Measurements from ENCODE around the gene SLC27A5. TPM values are rescaled to one million over a fixed set of nuclear protein-coding genes. Genes with fewer than 3 reads are reported as not detected.

Gene SLC27A5
- total RNA-seq, 1 donor from 2014 or later: 6.8 TPM

DNA sequence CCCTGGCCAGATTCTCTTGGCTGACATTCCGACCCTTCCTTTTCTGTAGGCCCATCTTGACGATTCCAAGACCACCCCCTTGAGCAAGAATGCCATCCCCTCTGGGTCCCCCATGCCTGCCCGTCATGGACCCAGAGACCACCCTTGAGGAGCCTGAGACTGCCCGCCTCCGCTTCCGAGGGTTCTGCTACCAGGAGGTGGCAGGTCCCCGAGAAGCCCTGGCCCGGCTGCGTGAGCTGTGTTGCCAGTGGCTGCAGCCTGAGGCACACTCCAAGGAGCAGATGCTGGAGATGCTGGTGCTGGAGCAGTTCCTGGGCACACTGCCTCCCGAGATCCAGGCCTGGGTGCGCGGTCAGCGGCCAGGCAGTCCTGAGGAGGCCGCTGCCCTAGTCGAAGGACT is 34.7 kb downstream of the SLC27A5 start:
- Histone ChIP-seq H3K4me3 (ENCODE audit: insufficient read depth, low read depth, low read length) (no peak overlapping the region), H3K27me3 (ENCODE audit: insufficient read depth, low read length) (no peaks in the 10 kb centered on the region), H3K27ac (ENCODE audit: low read depth, low read length) (no peak overlapping the region), H3K4me1 (ENCODE audit: insufficient read depth, low read length) (peaks cover 31% of the 10 kb centered on the region), H3K9me3 (ENCODE audit: insufficient read depth, low read depth, low read length) (no peaks in the 10 kb centered on the region), H3K9ac (ENCODE audit: low read length) (peak overlapping the region; percentile 81), H4K20me1 (ENCODE audit: insufficient read depth, low read length) (peaks cover 24% of the 10 kb centered on the region), H2AFZ (ENCODE audit: low read depth, low read length) (no peak overlapping the region), H3K36me3 (ENCODE audit: insufficient read depth, low read length) (peaks cover 8% of the 10 kb centered on the region), H3K4me2 (ENCODE audit: low read length) (peak overlapping the region; percentile 91), H3K79me2 (ENCODE audit: insufficient read depth, low read length) (no peaks in the 10 kb centered on the region)
- DNase-seq (ENCODE audit: low read depth) (no peak), FAIRE-seq (no peak)
- Mint-ChIP-seq H3K4me3 (ENCODE audit: unreplicated experiment) (peak overlapping the region; percentile 82), H3K27ac (ENCODE audit: unreplicated experiment) (peak overlapping the region; percentile 96), H3K27me3 (ENCODE audit: low read depth, unreplicated experiment) (no peaks in the 10 kb centered on the region), H3K36me3 (ENCODE audit: low read depth, unreplicated experiment) (peaks cover 23% of the 10 kb centered on the region), H3K4me1 (ENCODE audit: low read depth, unreplicated experiment) (peaks cover 26% of the 10 kb centered on the region), H3K9me3 (ENCODE audit: unreplicated experiment) (no peaks in the 10 kb centered on the region)
- no peak for TF ChIP-seq EZH2 (IDR thresholded peaks at IDR 0.05; ENCODE audit: insufficient read depth, low read length)
- TF ChIP-seq, protein P1, sequence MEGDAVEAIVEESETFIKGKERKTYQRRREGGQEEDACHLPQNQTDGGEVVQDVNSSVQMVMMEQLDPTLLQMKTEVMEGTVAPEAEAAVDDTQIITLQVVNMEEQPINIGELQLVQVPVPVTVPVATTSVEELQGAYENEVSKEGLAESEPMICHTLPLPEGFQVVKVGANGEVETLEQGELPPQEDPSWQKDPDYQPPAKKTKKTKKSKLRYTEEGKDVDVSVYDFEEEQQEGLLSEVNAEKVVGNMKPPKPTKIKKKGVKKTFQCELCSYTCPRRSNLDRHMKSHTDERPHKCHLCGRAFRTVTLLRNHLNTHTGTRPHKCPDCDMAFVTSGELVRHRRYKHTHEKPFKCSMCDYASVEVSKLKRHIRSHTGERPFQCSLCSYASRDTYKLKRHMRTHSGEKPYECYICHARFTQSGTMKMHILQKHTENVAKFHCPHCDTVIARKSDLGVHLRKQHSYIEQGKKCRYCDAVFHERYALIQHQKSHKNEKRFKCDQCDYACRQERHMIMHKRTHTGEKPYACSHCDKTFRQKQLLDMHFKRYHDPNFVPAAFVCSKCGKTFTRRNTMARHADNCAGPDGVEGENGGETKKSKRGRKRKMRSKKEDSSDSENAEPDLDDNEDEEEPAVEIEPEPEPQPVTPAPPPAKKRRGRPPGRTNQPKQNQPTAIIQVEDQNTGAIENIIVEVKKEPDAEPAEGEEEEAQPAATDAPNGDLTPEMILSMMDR (IDR thresholded peaks at IDR 0.05; ENCODE audit: insufficient read depth, low read depth, low read length): no peak

DNA sequence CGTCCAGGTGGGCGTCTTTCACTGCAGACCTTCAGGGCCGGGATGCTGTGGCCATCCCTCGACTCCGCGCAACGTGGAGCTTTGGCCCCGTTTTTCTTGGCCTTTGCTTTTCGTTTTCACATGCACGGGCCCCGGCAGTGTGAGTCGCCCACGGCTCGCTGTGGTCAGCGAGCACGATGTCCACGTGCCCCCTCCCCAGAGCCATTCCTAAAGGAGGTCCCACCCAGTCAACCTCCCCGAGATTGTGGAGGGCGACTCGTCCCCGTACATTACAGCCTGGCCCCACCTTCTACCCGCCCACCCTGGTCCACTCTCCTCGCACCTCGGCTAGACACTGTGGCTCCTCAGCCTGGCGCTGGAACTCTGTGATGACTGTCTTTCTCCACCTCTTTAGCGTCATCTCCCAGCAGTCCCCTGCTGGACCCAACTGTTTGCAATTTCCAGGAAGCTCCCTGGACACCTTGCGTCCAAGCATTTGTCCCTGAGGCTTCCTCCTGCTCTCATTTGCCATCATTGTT is 35.2 kb downstream of the SLC27A5 start:
- Mint-ChIP-seq H3K9me3 (ENCODE audit: unreplicated experiment) (no peaks in the 10 kb centered on the region), H3K27ac (ENCODE audit: unreplicated experiment) (peak overlapping the region; percentile 96), H3K4me3 (ENCODE audit: unreplicated experiment) (peak overlapping the region; percentile 82), H3K4me1 (ENCODE audit: low read depth, unreplicated experiment) (peaks cover 26% of the 10 kb centered on the region), H3K27me3 (ENCODE audit: low read depth, unreplicated experiment) (no peaks in the 10 kb centered on the region), H3K36me3 (ENCODE audit: low read depth, unreplicated experiment) (peaks cover 20% of the 10 kb centered on the region)
- Histone ChIP-seq H3K4me3 (ENCODE audit: insufficient read depth, low read depth, low read length) (peak overlapping the region; percentile 69), H2AFZ (ENCODE audit: low read depth, low read length) (peak overlapping the region; percentile 79), H3K4me2 (ENCODE audit: low read length) (peak overlapping the region; percentile 91), H3K27ac (ENCODE audit: low read depth, low read length) (peak overlapping the region; percentile 76), H3K9me3 (ENCODE audit: insufficient read depth, low read depth, low read length) (no peaks in the 10 kb centered on the region), H3K4me1 (ENCODE audit: insufficient read depth, low read length) (peaks cover 31% of the 10 kb centered on the region), H3K79me2 (ENCODE audit: insufficient read depth, low read length) (no peaks in the 10 kb centered on the region), H4K20me1 (ENCODE audit: insufficient read depth, low read length) (peaks cover 26% of the 10 kb centered on the region), H3K9ac (ENCODE audit: low read length) (peak overlapping the region; percentile 81), H3K27me3 (ENCODE audit: insufficient read depth, low read length) (no peaks in the 10 kb centered on the region), H3K36me3 (ENCODE audit: insufficient read depth, low read length) (peaks cover 9% of the 10 kb centered on the region)
- DNase-seq (ENCODE audit: low read depth): peak; percentile 10
- FAIRE-seq: no peak
- TF ChIP-seq, protein P1 (IDR thresholded peaks at IDR 0.05; ENCODE audit: insufficient read depth, low read depth, low read length): no peak
- TF ChIP-seq EZH2 (IDR thresholded peaks at IDR 0.05; ENCODE audit: insufficient read depth, low read length): no peak

Data from astrocyte (in vitro differentiated cells and primary cell).